ENCODE data around the gene CACFD1.

DNA sequence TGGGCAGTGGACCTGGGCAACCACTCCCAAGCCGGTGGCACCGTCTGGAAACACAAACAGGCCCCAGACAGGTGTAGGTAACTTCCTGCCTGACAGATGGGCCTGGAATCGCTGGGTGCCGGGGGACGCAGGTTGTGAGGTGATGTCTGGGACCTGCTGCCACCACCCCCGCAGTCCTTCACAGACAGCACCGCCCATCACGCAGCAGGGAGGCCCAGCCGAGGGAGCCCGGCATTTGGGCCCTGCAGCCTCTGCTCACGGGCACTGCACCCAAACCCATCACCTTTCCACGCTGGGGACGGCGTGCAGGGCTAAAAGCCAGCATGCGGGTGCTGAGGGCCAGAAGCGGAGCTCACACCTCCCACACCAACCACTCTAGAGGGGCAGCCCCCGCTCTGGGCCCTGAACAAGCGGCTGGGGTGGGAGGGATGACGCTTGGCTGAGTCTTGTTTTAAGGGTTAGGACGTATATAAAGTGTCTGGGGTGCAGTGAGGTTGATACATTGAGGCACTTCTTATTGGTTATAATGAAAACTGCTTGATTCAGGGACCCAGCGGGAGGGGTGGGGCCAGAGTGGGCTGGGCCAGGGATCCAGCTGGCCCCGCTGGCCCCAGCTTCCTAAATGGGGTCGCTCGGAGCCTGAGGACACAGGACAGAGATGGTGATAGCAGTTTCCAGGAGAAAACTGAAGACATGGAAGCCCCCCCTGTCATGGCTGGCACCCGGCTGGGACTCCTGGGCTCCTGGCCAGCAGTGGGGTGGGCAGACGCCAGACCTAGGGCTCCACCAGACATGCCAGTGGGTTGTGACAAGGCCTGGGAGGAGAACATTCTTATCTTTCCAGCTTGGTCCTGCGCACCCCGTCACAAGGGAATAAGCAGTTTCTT lies 53.7 kb downstream of the CACFD1 start:
- TF ChIP-seq SP1 (IDR thresholded peaks at IDR 0.05) = no peak
- TF ChIP-seq LEF1 (IDR thresholded peaks at IDR 0.05; ENCODE audit: borderline replicate concordance) = no peak
- TF ChIP-seq BHLHE40 (IDR thresholded peaks at IDR 0.05; ENCODE audit: borderline replicate concordance) = no peak
- TF ChIP-seq FOXA1 (IDR thresholded peaks at IDR 0.05) = no peak
- TF ChIP-seq HDGF (IDR thresholded peaks at IDR 0.05; ENCODE audit: borderline replicate concordance) = no peak
- no peak for TF ChIP-seq ELF4 (IDR thresholded peaks at IDR 0.05)

All from HEK293T (cell line).